ENCODE data around the gene IL18BP. TPM values are rescaled to one million over a fixed set of nuclear protein-coding genes. Genes with fewer than 3 reads are reported as not detected.

The IL18BP gene
- total and polyA plus RNA-seq, 9 of the 15 experiments (the other 6 are each of a cell fraction or from before 2014, with no cell fraction given): 0.34 to 9.4 (median 3.2) TPM

DNA sequence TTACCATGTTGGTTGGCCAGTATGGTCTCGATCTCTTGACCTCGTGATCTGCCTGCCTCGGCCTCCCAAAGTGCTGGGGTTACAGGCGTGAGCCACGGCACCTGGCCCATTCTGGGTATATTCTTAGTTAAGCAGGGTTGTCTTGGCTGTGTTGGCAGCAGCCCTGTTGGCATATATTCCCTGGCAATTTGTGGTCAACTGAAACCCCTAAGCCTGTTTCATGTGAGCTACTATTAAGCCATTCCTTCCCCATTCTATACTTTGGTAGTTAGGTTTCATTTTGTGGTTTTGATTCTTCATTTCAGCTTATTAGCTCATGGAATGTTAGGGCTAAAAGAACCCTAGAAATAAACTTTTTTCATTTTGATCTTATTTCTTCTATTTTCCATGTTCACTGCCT is 22.2 kb upstream of the IL18BP start:
- WGBS (ENCODE audit: insufficient coverage, low coverage, missing lambda C conversion rate): 93% methylated on average over 5 of the region's 5 CpGs
- H3K9ac ChIP-seq (ENCODE audit: insufficient read depth in 1 of 2, low read depth in 2 of 2, low read length in 2 of 2): no peak overlapping the region
- in situ Hi-C loops (cut with MboI): no loop called here
- no peak for TF ChIP-seq MTA1 (IDR thresholded peaks at IDR 0.05; ENCODE audit: borderline replicate concordance)
- no peak for TF ChIP-seq ZNF197 (CRISPR knock-in tag; IDR thresholded peaks at IDR 0.05; ENCODE audit: low read depth)
- no peak for TF ChIP-seq HNRNPLL (IDR thresholded peaks at IDR 0.05; ENCODE audit: low read depth, low read length, poor library complexity, severe bottlenecking)
- no peak for TF ChIP-seq MIER1 (IDR thresholded peaks at IDR 0.05; ENCODE audit: low read depth)
- TF ChIP-seq EP400 (IDR thresholded peaks at IDR 0.05): no peak
- no peak for TF ChIP-seq CREM (IDR thresholded peaks at IDR 0.05; ENCODE audit: low read depth)
- no peak for TF ChIP-seq ZNF584 (CRISPR knock-in tag; IDR thresholded peaks at IDR 0.05; ENCODE audit: low read depth)
- TF ChIP-seq, protein P1, sequence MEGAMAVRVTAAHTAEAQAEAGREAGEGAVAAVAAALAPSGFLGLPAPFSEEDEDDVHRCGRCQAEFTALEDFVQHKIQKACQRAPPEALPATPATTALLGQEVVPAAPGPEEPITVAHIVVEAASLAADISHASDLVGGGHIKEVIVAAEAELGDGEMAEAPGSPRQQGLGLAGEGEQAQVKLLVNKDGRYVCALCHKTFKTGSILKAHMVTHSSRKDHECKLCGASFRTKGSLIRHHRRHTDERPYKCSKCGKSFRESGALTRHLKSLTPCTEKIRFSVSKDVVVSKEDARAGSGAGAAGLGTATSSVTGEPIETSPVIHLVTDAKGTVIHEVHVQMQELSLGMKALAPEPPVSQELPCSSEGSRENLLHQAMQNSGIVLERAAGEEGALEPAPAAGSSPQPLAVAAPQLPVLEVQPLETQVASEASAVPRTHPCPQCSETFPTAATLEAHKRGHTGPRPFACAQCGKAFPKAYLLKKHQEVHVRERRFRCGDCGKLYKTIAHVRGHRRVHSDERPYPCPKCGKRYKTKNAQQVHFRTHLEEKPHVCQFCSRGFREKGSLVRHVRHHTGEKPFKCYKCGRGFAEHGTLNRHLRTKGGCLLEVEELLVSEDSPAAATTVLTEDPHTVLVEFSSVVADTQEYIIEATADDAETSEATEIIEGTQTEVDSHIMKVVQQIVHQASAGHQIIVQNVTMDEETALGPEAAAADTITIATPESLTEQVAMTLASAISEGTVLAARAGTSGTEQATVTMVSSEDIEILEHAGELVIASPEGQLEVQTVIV (CRISPR knock-in tag; IDR thresholded peaks at IDR 0.05; ENCODE audit: borderline replicate concordance): no peak
- no peak for TF ChIP-seq ARHGAP35 (IDR thresholded peaks at IDR 0.05; ENCODE audit: partially characterized antibody)
- TF ChIP-seq SAFB (IDR thresholded peaks at IDR 0.05; ENCODE audit: borderline replicate concordance, low read depth, low read length): no peak
- TF ChIP-seq MEF2D (tag; conservative IDR thresholded peaks at IDR 0.05; ENCODE audit: low read depth): no peak
- TF ChIP-seq STAT5A (IDR thresholded peaks at IDR 0.05; ENCODE audit: borderline replicate concordance, low read length): no peak
- TF ChIP-seq, protein P2, sequence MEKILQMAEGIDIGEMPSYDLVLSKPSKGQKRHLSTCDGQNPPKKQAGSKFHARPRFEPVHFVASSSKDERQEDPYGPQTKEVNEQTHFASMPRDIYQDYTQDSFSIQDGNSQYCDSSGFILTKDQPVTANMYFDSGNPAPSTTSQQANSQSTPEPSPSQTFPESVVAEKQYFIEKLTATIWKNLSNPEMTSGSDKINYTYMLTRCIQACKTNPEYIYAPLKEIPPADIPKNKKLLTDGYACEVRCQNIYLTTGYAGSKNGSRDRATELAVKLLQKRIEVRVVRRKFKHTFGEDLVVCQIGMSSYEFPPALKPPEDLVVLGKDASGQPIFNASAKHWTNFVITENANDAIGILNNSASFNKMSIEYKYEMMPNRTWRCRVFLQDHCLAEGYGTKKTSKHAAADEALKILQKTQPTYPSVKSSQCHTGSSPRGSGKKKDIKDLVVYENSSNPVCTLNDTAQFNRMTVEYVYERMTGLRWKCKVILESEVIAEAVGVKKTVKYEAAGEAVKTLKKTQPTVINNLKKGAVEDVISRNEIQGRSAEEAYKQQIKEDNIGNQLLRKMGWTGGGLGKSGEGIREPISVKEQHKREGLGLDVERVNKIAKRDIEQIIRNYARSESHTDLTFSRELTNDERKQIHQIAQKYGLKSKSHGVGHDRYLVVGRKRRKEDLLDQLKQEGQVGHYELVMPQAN (IDR thresholded peaks at IDR 0.05; ENCODE audit: borderline replicate concordance): no peak
- peaks cover 60% of the 10 kb centered on the region for H3K36me3 ChIP-seq (ENCODE audit: control insufficient read depth, insufficient read depth, low read length)
- ATAC-seq: no peak
- no peak overlapping the region for H2AFZ ChIP-seq (ENCODE audit: low read depth, low read length)
- peaks cover 3% of the 10 kb centered on the region for H3K9me1 ChIP-seq (ENCODE audit: control insufficient read depth, insufficient read depth, low read length)
- intact Hi-C loops (cut with micrococcal nuclease): no loop called here
- no peak overlapping the region for H3K4me2 ChIP-seq (ENCODE audit: insufficient read depth, low read length)
- CTCF ChIA-PET (ENCODE audit: low intra/inter-chr PET ratio): no interaction called here
- H3K9me3 ChIP-seq (replicated peaks; ENCODE audit: control insufficient read depth, insufficient read depth, low read depth, low read length): no peaks in the 10 kb centered on the region
- no peak overlapping the region for H3K4me3 ChIP-seq
- H3K4me1 ChIP-seq (replicated peaks in 1 of 2; ENCODE audit: control insufficient read depth in 2 of 2, insufficient read depth in 2 of 2, low read length in 2 of 2): no peaks in the 10 kb centered on the region
- no peaks in the 10 kb centered on the region for H3K27me3 ChIP-seq (ENCODE audit: control insufficient read depth in 2 of 2, insufficient read depth in 2 of 2, low read length in 2 of 2)
- BruUV-seq (replicated peaks): no TSS peak
- no peak for DNase-seq (ENCODE audit: extremely low read depth in 1 of 4, low spot score in 3 of 4)
- POLR2A ChIA-PET: interaction anchor here (1.1 to 1.8 kb wide), 2 partner anchors 12 to 125 kb away, joined by 3 to 4 read pairs; no protein-coding TSS in a partner anchor
- no peak overlapping the region for H3K27ac ChIP-seq (ENCODE audit: extremely low read depth, low read depth, low read length)
- peaks cover 4% of the 10 kb centered on the region; the same call in 1 of the 3 replicates for H3K79me2 ChIP-seq (ENCODE audit: control insufficient read depth, insufficient read depth, low read length)
- FAIRE-seq: no peak
- H4K20me1 ChIP-seq (replicated peaks; ENCODE audit: control insufficient read depth, insufficient read depth, low read length): no peaks in the 10 kb centered on the region
